HFFc6 (cell line): Measurements from ENCODE around the gene DLEC1. TPM values are rescaled to one million over a fixed set of nuclear protein-coding genes. Genes with fewer than 3 reads are reported as not detected.

Experiments
- DNase-seq: peaks from one replicate; pipeline ENCODE4 v3.0.0-alpha.2; 2018
- H3K27ac Mint-ChIP-seq: 2 replicates; pipeline ENCODE4 v1.8.0; 2020; ENCODE audit warnings: mild to moderate bottlenecking, mixed read lengths
- H3K27me3 Mint-ChIP-seq: 2 replicates; pipeline ENCODE4 v1.8.0; 2021; ENCODE audit warnings: mild to moderate bottlenecking, moderate library complexity, mixed read lengths; ENCODE audit not compliant: insufficient read depth
- H3K36me3 Mint-ChIP-seq: 2 replicates; pipeline ENCODE4 v1.8.0; 2021; ENCODE audit warnings: low read depth, mixed read lengths
- H3K4me1 Mint-ChIP-seq: 2 replicates; pipeline ENCODE4 v1.8.0; 2020; ENCODE audit warnings: low read depth, mixed read lengths
- H3K4me3 Mint-ChIP-seq: 2 replicates; pipeline ENCODE4 v1.8.0; 2020; ENCODE audit warnings: mild to moderate bottlenecking, moderate library complexity, mixed read lengths
- H3K9me3 Mint-ChIP-seq: 2 replicates; pipeline ENCODE4 v1.8.0; 2020; ENCODE audit warnings: mild to moderate bottlenecking, mixed read lengths
- total RNA-seq, 6 experiments: library from RNA; stranded (reverse); fragmentation: NEBNext Ultra II Directional; extraction: Animal tissue kit (Norgen Biotek cat#: 25700); gene quantifications; 2 replicates in 1 of 6; 3 replicates in 5 of 6; pipeline ENCODE4 v1.2.3, GENCODE V29; 2021
- TF ChIP-seq, protein P1 (sequence below): fragments of 200-600 bp; sonication (generic); IDR thresholded peaks from 2 replicates; pipeline ENCODE4 v1.5.0; 2021; ENCODE audit warnings: antibody characterized with exemption, mild to moderate bottlenecking

Gene DLEC1
- total RNA-seq, 6 experiments from 2014 or later, result 0.05 TPM; not detected in 5

DNA sequence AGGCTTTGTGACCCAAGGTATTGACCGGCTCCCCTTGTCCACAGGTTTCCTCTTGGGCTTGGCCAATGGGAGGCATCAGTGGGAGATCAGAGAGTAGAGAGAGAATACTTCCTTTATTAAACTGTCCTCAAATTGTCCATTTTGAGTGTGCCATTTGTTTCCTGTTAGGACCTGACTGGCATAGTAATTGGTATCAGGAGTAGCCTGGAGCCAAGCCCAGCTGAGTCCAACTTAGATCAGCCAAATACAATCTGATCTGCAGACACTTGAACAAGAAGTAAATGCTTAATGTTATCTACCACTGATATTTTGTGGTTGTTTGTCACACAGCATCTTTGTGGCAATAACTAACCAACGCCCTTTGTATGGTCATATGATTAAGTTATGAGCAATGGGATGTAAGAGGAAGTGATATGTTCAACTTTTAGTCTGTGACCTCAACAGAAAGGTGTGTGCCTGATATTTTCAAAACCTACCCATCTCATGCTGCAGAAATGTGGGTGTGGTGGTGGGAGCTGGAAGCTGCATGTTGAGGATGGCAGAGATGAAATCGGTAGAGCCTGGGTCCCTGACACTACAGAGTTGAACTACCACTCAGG is 112.8 kb downstream of the DLEC1 start:
- Mint-ChIP-seq H3K27me3 (no peaks in the 10 kb centered on the region), H3K4me3 (no peak overlapping the region), H3K36me3 (peaks cover 2% of the 10 kb centered on the region; the same call in 1 of the 2 replicates), H3K9me3 (peaks cover 9% of the 10 kb centered on the region), H3K4me1 (peaks cover 39% of the 10 kb centered on the region), H3K27ac (no peak overlapping the region)
- TF ChIP-seq, protein P1, sequence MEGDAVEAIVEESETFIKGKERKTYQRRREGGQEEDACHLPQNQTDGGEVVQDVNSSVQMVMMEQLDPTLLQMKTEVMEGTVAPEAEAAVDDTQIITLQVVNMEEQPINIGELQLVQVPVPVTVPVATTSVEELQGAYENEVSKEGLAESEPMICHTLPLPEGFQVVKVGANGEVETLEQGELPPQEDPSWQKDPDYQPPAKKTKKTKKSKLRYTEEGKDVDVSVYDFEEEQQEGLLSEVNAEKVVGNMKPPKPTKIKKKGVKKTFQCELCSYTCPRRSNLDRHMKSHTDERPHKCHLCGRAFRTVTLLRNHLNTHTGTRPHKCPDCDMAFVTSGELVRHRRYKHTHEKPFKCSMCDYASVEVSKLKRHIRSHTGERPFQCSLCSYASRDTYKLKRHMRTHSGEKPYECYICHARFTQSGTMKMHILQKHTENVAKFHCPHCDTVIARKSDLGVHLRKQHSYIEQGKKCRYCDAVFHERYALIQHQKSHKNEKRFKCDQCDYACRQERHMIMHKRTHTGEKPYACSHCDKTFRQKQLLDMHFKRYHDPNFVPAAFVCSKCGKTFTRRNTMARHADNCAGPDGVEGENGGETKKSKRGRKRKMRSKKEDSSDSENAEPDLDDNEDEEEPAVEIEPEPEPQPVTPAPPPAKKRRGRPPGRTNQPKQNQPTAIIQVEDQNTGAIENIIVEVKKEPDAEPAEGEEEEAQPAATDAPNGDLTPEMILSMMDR, result no peak
- DNase-seq, result peak; percentile 21

DNA sequence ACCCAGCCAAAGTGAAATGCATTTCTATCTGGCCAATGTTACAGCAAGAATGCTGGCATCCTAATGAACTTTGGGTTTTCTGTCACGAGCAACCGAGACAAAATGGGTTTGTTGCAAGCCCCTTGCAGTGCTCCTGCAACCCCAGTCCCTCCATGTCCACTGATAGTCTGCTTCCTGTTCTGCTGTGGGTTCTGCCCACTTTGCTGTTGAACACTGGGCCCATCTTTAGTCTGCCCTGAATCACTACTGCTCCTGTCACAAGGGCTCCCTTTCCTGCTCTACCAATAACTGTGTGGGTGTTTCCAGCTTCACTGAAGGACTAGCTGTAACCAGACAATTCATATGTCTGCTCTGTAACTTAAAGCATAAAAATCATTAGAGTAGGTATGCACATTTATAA is 113.6 kb downstream of the DLEC1 start:
- Mint-ChIP-seq H3K4me1 (peaks cover 39% of the 10 kb centered on the region), H3K27me3 (no peaks in the 10 kb centered on the region)
- TF ChIP-seq, protein P1, result no peak

DNA sequence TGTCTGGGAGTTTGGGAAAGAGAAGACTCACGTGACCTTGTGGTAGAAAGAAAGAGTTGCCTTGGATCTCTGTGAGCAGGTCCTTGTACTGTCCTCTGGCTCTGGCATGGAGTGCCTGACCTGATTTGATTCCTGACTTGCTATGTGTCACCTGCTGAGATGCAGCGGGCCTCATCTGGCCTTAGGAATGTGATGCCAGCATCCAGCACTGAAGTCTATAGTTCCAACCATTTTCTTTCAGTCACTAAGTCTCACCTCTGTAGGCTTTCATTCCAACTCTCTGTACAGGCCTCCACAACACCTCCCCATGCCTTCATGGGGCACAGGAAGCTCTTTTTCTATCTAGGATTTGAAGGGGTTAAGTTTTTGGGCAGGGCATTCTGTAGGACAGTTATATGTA is 114.2 kb downstream of the DLEC1 start:
- H3K9me3 Mint-ChIP-seq, result no peaks in the 10 kb centered on the region
- TF ChIP-seq, protein P1, result no peak
- DNase-seq, result no peak
- H3K36me3 Mint-ChIP-seq, result no peaks in the 10 kb centered on the region
- H3K27me3 Mint-ChIP-seq, result no peaks in the 10 kb centered on the region
- H3K4me1 Mint-ChIP-seq, result peaks cover 39% of the 10 kb centered on the region
- H3K27ac Mint-ChIP-seq, result no peak overlapping the region
- H3K4me3 Mint-ChIP-seq, result no peak overlapping the region

More for the DNA sequence above, 113.6 kb downstream of the DLEC1 start:
- no peak overlapping the region for H3K27ac Mint-ChIP-seq
- no peaks in the 10 kb centered on the region for H3K36me3 Mint-ChIP-seq
- H3K4me3 Mint-ChIP-seq, result no peak overlapping the region
- DNase-seq, result no peak
- H3K9me3 Mint-ChIP-seq, result 0 out of 2 replicates have a peak, but pooled peaks cover under 1% of the 10 kb centered on the region

DNA sequence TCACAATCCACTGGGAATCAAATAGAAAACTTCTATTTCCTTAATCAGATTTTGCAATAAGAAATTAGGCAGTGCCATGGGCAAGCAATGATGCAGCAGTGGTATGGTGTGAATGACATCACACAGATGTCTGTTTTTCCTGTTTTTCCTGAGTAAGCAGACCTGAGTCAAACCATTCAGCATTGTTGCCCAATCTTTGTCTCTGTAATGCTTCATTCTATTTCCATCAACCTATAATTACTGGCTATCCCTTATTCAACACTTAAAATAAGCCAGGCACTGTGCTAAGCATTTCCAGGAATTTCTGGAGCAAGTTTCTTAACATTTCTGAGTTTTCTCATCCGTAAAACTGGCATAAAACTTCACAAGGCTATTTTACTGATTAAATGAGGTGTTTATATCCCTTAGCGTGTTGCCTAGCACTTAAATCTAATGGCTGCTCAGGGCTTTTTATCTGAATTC is 115.1 kb downstream of the DLEC1 start:
- Mint-ChIP-seq H3K36me3 (no peaks in the 10 kb centered on the region), H3K9me3 (no peaks in the 10 kb centered on the region), H3K27me3 (no peaks in the 10 kb centered on the region), H3K27ac (no peak overlapping the region), H3K4me3 (no peak overlapping the region), H3K4me1 (peaks cover 39% of the 10 kb centered on the region)
- TF ChIP-seq, protein P1, result no peak
- peak; percentile 76 for DNase-seq

DNA sequence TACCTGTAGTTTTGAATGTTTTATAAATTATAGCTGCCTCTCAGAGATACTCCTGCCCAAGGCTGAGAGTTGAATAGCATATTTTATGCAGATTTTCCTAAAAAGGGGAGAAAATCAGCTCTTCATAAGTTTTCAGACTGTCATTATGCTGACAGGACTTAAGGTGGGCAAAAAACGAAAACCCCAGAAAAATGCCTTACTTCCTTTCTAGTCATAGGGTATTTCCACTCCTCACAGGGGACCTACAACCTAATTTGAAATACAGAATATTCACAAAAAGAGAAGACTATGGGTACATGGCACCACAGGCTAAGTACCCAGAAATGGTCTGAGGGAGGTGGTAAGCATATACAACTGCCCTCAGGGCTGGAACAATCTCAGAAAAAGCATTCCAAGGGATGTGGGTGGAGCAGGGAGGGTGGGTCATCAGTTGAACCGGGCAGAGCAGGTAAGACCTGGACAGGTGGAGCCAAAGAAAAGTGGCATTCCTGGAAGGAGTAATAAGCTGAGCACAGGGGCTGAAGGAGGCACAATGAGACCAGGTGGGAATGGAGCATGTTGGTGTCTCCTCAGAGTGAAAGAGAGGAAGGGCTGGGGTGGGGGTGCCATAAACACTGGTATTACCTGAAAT is 115.7 kb downstream of the DLEC1 start:
- Mint-ChIP-seq H3K27ac (no peak overlapping the region), H3K27me3 (no peaks in the 10 kb centered on the region), H3K4me1 (peaks cover 39% of the 10 kb centered on the region), H3K36me3 (no peaks in the 10 kb centered on the region), H3K4me3 (no peak overlapping the region), H3K9me3 (no peaks in the 10 kb centered on the region)
- TF ChIP-seq, protein P1, result no peak
- no peak for DNase-seq
